Nephron progenitor cell (in vitro differentiated cells): ENCODE data around the gene DDX18.
"Not testable (repeated sequence)": the region's sequence is repeated elsewhere in the genome, so short reads cannot be mapped to it uniquely, and the experiment has no call there.

ENCODE experiments used
- DNase-seq: peaks from one replicate; pipeline ENCODE4 v3.0.0; 2021
- H3K27ac Mint-ChIP-seq: 2 replicates; pipeline ENCODE4 v1.8.0; 2021; ENCODE audit warnings: mild to moderate bottlenecking, moderate library complexity, mixed read lengths
- H3K27me3 Mint-ChIP-seq: 2 replicates; pipeline ENCODE4 v1.8.0; 2021; ENCODE audit warnings: mild to moderate bottlenecking, low read depth, mixed read lengths; ENCODE audit not compliant: poor library complexity
- H3K36me3 Mint-ChIP-seq: 2 replicates; pipeline ENCODE4 v1.8.0; 2021; ENCODE audit warnings: low read depth, mixed read lengths
- H3K4me1 Mint-ChIP-seq: 2 replicates; pipeline ENCODE4 v1.8.0; 2021; ENCODE audit warnings: mixed read lengths
- H3K4me3 Mint-ChIP-seq: 2 replicates; pipeline ENCODE4 v1.8.0; 2021; ENCODE audit warnings: mild to moderate bottlenecking, moderate library complexity, mixed read lengths
- H3K9me3 Mint-ChIP-seq: 2 replicates; pipeline ENCODE4 v1.8.0; 2021; ENCODE audit warnings: mild to moderate bottlenecking, moderate library complexity, mixed read lengths
- TF ChIP-seq, protein P1 (sequence below): fragments of 200-600 bp; sonication (generic); IDR thresholded peaks from 2 replicates; pipeline ENCODE4 v1.5.0; 2021; ENCODE audit warnings: antibody characterized with exemption

Gene DDX18

GRCh38 chr2:117812443-117812842 lies 2.0 kb upstream of the DDX18 start:
- peak overlapping the region; percentile 70 for H3K27ac Mint-ChIP-seq
- peaks cover 13% of the 10 kb centered on the region for H3K27me3 Mint-ChIP-seq
- H3K36me3 Mint-ChIP-seq, result peaks cover 4% of the 10 kb centered on the region

DNA sequence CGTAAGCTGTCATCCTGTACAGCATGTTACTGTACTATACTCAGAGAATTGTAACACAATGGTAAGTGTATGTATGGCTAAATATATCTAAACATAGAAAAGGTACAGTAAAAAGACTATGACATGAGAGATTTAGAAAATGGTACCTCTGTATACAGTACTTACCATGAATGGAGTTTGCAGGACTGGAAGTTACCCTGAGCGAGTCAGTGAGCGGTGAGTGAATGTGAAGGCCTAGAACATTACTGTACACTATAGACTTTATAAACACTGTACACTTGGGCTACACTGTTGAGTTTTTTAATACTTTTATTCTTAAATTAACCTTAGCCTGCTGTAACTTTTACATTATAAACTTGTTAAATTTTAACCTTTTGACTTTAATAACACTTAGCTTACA lies 1.5 kb downstream of the DDX18 start:
- TF ChIP-seq, protein P1, sequence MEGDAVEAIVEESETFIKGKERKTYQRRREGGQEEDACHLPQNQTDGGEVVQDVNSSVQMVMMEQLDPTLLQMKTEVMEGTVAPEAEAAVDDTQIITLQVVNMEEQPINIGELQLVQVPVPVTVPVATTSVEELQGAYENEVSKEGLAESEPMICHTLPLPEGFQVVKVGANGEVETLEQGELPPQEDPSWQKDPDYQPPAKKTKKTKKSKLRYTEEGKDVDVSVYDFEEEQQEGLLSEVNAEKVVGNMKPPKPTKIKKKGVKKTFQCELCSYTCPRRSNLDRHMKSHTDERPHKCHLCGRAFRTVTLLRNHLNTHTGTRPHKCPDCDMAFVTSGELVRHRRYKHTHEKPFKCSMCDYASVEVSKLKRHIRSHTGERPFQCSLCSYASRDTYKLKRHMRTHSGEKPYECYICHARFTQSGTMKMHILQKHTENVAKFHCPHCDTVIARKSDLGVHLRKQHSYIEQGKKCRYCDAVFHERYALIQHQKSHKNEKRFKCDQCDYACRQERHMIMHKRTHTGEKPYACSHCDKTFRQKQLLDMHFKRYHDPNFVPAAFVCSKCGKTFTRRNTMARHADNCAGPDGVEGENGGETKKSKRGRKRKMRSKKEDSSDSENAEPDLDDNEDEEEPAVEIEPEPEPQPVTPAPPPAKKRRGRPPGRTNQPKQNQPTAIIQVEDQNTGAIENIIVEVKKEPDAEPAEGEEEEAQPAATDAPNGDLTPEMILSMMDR, result no peak
- Mint-ChIP-seq H3K9me3 (no peaks in the 10 kb centered on the region), H3K36me3 (peaks cover 38% of the 10 kb centered on the region), H3K4me1 (peaks cover 22% of the 10 kb centered on the region), H3K4me3 (peak overlapping the region; percentile 97), H3K27ac (no peak overlapping the region), H3K27me3 (peaks cover 9% of the 10 kb centered on the region)
- DNase-seq, result no peak

More at GRCh38 chr2:117812443-117812842, 2.0 kb upstream of the DDX18 start:
- Mint-ChIP-seq H3K9me3 (no peaks in the 10 kb centered on the region), H3K4me1 (peaks cover 22% of the 10 kb centered on the region), H3K4me3 (no peak overlapping the region)
- DNase-seq, result no peak
- TF ChIP-seq, protein P1, result no peak

DNA sequence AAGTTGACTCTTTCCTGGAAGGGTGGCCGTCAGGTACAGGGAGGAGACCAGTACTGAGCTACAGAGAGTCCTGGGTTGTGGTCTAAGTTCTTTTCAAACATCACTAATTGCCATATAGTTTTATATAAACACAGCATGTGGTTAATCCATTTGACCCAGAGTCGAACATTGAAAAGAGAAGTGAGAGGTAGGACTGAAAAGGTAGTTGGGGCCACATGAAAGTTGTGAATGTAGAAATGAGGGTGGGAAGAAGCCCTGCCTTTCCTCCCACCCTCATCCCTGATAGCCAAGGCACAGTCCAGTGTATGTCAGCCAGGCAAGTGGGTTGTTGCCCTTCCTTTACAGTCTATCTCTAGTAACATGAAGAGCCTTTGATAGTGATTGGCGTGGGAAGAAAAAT lies 4.4 kb downstream of the DDX18 start:
- DNase-seq, result no peak
- TF ChIP-seq, protein P1, result no peak
- Mint-ChIP-seq H3K4me1 (peaks cover 22% of the 10 kb centered on the region), H3K9me3 (no peaks in the 10 kb centered on the region), H3K4me3 (no peak overlapping the region), H3K27me3 (peaks cover 6% of the 10 kb centered on the region), H3K36me3 (peaks cover 64% of the 10 kb centered on the region), H3K27ac (no peak overlapping the region)

GRCh38 chr2:117820444-117820843 lies 6.0 kb downstream of the DDX18 start:
- Mint-ChIP-seq H3K4me3 (no peak overlapping the region), H3K4me1 (peaks cover 12% of the 10 kb centered on the region), H3K27me3 (no peaks in the 10 kb centered on the region), H3K9me3 (no peaks in the 10 kb centered on the region), H3K36me3 (peaks cover 80% of the 10 kb centered on the region), H3K27ac (no peak overlapping the region)
- TF ChIP-seq, protein P1, result no peak
- DNase-seq, result no peak

DNA sequence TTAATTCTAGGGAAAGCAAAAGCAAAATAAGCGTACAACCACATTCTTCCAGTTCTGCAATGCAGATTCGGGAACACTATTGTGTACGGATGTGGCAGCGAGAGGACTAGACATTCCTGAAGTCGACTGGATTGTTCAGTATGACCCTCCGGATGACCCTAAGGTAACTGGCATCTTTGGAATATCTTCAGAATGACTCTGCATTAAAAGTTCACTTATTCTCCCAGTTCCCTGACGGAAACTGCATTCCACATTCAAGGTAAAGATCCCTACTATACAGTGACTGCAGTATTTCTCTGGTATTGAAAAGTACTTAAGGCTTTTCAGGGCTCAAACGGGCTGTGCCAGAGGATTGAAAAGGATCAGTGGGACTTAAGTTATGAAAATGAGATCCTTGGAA lies 10.9 kb downstream of the DDX18 start:
- H3K4me1 Mint-ChIP-seq, result no peaks in the 10 kb centered on the region
- peaks cover 92% of the 10 kb centered on the region for H3K36me3 Mint-ChIP-seq
- no peaks in the 10 kb centered on the region for H3K9me3 Mint-ChIP-seq
- no peaks in the 10 kb centered on the region for H3K27me3 Mint-ChIP-seq
- TF ChIP-seq, protein P1, result no peak
- no peak overlapping the region for H3K4me3 Mint-ChIP-seq
- DNase-seq, result no peak
- H3K27ac Mint-ChIP-seq, result no peak overlapping the region

- H3K4me3 Mint-ChIP-seq, H3K27me3 Mint-ChIP-seq, DNase-seq, H3K9me3 Mint-ChIP-seq, H3K27ac Mint-ChIP-seq, H3K4me1 Mint-ChIP-seq: not testable (repeated sequence)
- H3K36me3 Mint-ChIP-seq, result peaks cover 84% of the 10 kb centered on the region
These were observed 13.0 kb downstream of the DDX18 start for GRCh38 chr2:117827464-117827863.
